Transverse colon (tissue), 4 donors: ENCODE results near the gene MACF1.

Source experiments
- CTCF ChIP-seq, 5 experiments: fragments of 200-600 bp in 3 of 5; fragments of 450-650 bp in 2 of 5; sonication (generic) in 3 of 5; IDR thresholded peaks; 1 replicate in 2 of 5; 2 replicates in 3 of 5; pipeline ENCODE4 v1.5.1; 2016 to 2017; ENCODE audit warnings: antibody characterized with exemption in 5 of 5, inconsistent platforms in 3 of 5, mild to moderate bottlenecking in 2 of 5, moderate library complexity in 1 of 5
- POLR2A ChIP-seq: fragments of 450-650 bp; IDR thresholded peaks from one replicate; pipeline ENCODE4 v1.6.1; 2016; ENCODE audit warnings: antibody characterized with exemption, mild to moderate bottlenecking, moderate library complexity
- POLR2AphosphoS5 ChIP-seq, 3 donors: sonication (generic); formaldehyde crosslinking; IDR thresholded peaks; one replicate each; pipeline ENCODE4 v1.6.1; 2016; ENCODE audit warnings: antibody characterized with exemption in 3 of 3

GRCh38 chr1:39370602-39371001 is 166.1 kb downstream of the MACF1 start:
- no peak for TF ChIP-seq CTCF (IDR thresholded peaks at IDR 0.05)
- no peak for TF ChIP-seq POLR2AphosphoS5 (IDR thresholded peaks at IDR 0.05)
- no peak for TF ChIP-seq POLR2A
